Measurements from ENCODE around the gene GJA4.

Gene GJA4

DNA sequence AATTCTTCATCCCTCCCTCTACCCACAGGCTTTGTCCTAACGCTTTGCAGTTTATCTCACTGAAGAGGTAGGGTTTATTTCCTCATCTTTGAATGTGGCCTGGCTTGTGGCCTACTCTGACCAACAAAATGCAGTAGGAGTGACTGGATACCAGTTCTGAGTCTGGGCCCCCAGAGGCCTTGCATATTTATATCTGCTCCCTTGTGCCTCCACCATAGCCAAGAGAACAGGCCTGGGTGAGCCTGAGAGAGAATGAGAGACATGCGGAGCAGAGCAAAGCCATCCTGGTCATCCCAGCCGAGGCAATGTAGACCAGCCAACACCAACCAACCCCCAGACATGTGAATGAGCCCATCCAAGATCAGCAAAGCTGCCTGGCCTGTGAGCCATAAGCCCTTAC, 36.5 kb downstream of the GJA4 start:
- no peak for DNase-seq

DNA sequence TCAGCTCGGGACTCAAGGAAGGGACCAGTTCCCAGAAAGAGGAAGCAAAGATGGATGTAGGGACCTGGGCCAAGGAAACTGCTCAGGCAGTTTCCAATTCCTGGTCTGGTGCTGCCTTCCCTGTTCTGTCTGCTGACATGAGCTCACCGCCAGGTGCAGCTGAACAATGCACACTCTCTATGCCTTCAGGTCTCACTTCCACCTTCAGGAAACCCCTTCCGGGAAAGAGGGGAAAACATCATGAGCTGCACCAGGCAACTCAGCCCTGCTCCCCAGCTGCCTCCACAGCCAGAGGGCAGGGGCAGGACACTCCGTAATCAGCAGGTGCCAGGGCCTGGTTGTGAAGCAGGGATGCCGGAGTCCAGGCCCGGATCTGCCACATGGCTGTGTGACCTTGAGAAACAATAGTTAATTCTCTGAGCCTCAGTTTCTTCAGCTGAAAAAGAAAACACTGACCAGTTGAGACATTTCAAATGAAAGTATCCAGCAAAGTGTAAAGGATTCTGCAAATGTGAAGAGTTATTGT, 39.0 kb downstream of the GJA4 start:
- DNase-seq = no peak

DNA sequence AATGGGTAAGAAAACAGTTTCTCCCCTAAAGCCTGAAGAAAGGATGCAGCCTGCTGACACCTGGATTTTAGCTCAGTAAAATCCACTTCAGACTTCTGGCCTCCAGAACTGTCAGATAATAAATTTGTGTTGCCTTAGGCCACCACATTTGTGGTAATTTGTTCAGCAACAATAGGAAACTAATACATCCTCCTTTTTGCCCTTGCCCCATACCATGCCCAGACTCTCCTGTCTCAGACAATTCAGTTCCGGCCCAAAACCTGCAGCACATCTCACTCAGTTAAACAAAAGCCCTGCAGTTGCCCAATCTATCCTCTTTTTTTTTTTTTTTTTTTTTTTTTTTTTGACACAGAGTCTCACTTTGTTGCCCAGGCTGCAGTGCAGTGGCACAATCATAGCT, 40.9 kb downstream of the GJA4 start:
- no peak for DNase-seq

DNA sequence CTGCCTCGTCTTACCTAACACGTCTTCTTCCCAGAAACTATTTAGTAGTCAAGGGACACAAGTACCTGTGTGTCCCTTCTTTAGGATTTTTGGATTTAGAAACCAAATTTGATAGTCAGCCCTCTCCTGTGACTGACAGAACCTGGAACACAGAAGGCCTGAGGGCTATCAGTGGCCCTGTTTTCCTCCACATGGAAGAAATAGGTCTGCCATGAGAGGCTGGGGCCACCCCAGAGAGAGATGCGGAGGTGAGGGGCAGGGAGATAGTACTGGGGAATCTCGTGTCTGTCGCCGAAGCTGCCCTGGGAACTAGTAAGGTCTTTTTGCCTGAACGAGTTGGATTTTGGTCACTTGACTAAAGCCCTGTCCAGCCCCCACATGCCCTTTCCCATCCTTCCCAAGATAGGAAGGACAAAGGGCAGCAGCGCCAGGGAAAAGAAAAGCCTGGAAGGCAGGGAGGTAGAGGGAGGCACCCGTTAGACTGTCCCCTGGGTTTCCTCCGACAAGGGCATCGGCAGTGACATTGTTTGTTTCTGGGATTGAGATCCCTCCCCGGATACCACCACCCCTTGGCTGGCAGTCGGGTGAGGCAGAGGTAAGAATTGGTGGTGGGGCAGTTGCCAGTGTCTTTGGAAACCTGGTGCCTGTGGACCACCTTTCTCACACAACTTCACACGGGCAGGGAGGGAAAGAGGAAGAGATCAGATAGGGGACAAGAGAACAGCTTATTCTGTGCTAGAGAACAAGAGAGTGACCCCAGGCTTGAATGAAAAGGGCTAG, 46.9 kb downstream of the GJA4 start:
- DNase-seq = no peak

DNA sequence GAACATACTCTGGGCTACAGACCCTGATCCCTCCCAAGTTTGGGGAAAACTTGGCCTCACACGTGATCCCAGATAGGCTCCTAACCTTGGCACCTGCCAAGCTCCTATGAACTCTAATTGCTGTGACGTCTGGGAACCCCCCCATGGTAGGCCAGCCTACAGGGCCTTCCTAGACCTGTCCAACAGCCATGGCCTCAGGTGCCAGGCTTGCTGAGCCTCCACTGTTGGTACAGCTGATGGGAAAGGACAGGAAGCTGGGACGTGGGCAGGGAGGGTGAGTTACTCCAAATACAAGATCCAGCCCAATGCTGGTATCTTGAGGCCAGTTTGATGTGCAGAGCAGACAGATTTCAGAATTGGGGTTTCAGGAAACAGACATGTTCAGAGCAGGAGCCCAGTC, 47.6 kb downstream of the GJA4 start:
- no peak for DNase-seq

DNA sequence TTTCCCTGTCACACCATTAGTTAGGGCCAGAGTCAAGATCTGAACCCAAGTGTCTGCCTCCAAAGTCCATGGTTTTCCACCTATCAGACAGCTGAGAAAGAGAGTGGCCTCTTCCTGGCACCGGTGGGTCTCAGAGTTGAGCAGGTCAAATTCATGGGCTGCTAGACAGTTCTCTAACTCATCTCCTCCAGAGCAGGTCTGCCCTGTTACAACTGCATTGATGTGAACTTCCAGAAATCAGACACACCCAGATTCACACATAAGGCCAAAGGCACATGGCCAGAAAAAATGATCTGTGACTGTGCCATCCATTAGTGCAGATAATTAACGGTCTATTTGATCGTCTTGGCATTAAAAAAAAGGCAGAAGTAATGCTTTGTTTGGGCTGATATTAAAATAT, 49.3 kb downstream of the GJA4 start:
- DNase-seq = no peak

DNA sequence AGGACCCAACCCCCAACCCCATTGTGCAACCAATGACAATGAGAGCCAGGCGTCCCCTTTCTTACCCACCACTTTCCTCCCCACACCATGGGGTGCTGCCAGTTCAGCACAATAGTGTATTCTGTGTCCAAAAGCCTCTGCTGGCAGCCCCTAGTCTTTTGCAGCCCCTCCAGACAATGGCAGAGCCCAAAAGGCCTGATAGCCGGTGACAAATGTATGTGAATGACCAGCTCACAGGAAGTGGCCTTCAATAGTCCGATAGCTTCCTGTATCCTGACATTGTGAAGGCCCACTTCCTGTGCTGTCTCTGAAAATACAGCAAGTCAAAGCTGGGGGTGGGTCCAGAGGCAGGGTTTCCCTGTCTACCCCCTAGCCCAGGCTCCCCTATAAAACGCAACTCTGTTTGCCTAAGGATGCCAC, 50.2 kb downstream of the GJA4 start:
- peak in 2 of 58 donors; percentile 11 to 41 for DNase-seq

DNA sequence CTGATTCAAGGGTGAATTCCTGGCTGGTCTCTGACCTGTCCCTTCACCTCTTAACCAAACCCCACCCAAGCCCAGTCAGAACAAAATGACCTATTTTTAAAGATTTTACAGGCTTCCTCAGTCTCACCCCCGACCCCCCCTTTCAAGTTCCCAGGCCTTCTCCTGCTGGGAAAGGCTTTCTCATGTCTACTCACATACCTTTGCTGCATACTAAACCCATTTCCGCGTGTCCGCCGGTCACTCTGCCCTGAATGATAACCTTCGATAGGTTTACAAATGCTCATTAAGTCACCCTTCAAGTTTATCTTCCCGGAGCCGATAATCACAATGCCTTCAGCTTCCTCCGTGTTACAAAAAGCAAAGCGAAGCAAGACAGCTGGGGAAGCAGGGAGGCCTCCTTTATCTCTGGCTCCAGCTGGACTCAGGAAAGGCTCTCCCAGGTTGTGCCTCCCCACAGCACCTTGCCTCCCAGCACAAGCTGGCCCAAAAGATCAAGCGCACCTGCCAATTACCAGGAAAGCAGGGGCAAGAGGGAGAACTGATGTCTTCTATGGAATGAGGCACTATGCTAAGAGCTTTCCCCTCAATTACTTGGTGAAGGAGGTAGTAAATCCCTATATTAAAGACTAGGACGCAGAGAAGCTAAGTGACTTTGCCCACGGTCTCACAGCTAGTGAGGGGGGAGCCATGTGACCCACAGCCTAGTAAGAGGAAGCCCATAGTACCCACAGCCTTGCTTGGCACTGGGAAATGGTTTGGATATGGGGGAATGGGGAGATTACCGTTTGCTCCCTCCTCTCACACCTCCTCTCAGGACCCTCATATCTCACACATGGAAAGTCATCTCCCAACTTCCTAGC, 50.8 kb downstream of the GJA4 start:
- DNase-seq = peak in 1 of 58 donors; percentile 6

DNA sequence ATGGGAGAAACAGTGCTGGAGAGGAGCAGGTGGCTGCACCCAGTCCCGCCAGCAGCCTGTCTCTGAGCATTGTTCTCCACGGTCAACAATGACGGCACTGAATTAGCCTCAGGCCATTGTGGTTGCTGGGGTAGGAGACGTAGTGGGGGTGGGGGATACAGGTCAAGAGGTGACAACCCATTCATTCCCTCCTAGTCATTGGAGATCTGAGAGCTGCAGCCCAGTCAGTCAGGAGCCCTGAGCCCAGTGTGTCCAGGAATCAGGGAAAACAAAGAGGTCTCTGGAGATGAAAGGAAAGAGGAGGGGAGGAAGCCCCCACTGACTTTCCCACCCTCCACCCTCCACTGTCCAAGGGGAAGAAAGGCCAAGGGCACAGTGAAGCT, 51.4 kb downstream of the GJA4 start:
- DNase-seq = peak in 11 of 58 donors; percentile 14 to 59 (median 34)

Data from anterior cingulate cortex (tissue), 58 donors.